Epidermal melanocyte (primary cell): Measurements from ENCODE around the gene NKX6-2.
"Not testable (repeated sequence)": the region's sequence is repeated elsewhere in the genome, so short reads cannot be mapped to it uniquely, and the experiment has no call there.

Experiments used
- DNase-seq: peaks from one replicate; pipeline ENCODE4 v3.0.0; 2011; ENCODE audit warnings: low spot score; ENCODE audit not compliant: insufficient read length

The NKX6-2 gene

DNA sequence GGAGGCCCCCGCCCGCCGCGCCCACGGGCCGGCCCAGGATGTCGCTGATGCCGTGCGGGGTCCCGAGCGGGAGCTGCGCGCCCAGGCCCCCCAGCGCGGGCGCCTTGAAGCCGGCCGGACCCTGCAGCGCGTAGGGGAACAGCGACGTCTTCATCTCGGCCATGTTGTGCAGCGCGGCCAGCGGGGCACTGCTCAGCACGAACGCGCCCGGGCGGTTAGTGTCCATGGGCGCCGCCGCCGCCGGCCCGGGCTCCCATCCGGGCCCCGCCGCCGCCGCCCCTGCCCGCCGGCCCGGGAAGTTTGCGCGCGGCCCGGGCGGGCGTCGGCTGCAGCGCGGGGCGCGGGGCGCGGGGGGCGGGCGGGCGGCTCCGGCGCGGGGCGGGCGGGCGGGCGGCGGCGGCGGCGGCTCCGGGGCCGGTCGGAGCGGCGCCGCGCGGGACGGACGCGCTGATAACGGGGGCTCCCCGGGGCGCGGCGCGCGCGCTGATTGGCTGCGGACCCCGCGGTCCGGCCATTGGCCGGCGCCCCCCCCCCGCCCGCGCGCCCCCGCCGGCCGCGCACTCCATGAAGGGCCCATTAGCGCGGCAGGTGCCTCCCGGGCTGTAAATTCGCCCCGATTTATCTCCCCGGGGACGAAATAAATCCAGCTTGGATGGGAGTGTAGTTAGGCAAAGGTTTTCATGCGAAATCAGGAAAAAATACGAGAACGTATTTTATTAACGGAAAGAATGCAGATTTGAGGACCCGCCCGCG lies at the start of gene NKX6-2:
Gene NKX6-2 (minus strand): TSS at position 425 of the 753 bp plus-strand sequence. CDS start 199 bp downstream, at position 226.
- DNase-seq: no peak

DNA sequence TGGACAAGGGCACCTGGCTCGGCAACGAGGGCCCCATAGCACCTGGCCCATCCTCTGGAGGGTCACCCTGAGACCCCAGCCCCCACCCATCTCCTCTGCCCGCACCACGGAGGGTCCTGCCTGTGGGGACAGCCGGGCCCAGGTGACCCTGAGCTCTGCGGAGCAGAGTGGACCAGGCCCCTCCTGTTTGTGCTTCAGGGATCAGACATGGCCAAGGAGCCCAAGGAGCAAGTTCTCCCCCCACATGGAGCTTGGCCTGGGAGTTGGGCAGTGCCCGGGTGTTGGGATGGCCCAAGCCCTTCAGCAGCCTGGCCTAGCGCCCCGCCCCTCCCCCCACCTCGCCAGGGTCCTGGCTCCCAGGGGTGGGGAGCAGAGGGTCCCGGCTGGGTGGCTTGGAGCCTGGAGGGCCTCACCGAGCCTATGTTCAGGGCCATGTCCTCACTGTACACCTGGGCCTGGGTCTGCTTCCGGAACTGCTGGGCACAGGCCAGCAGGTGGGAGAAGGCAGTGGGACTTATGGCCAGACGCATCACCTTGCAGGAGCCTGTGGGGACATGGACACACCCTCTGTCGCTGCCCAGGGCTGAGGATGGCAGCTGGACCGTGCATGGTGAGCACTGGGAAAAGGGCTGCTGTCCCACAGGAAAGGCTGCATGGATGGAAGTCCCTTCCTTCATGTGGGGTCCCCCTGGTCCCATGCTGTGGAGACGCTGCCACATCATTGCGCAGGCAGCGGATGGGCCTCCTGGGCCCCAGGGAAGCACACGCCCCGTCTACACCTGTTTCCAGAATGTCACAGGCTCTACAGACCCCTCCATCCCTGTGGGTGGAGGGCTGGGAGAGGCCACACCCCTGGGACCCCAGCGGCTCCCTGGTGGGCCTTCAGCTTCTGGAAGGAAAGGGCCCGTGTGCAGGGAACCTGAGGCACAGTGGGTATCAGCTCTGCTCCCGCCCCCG lies 49.2 kb upstream of the NKX6-2 start:
- DNase-seq: no peak

DNA sequence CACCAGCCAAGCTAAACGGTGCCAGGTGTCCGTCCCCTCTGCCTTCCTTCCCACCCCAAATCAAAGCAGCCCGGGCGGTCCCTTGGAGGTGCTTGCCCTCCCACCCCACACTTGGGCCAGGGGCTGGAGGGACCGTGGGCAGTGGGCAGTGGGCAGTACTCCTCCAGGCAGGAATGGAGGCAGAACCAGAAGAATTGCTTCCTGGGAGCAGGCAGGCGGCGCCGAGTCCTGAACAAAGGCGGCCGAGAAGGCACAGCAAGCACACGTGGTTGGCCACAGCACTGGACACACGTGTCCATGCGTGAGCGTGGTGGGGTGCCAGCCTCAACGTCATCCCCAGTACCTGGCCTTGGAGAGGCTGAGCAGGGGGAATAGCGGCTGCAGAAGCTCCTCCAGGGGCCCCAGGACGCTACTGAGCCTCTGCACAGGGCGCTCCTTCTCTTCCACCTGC lies 48.4 kb upstream of the NKX6-2 start:
- DNase-seq: no peak

DNA sequence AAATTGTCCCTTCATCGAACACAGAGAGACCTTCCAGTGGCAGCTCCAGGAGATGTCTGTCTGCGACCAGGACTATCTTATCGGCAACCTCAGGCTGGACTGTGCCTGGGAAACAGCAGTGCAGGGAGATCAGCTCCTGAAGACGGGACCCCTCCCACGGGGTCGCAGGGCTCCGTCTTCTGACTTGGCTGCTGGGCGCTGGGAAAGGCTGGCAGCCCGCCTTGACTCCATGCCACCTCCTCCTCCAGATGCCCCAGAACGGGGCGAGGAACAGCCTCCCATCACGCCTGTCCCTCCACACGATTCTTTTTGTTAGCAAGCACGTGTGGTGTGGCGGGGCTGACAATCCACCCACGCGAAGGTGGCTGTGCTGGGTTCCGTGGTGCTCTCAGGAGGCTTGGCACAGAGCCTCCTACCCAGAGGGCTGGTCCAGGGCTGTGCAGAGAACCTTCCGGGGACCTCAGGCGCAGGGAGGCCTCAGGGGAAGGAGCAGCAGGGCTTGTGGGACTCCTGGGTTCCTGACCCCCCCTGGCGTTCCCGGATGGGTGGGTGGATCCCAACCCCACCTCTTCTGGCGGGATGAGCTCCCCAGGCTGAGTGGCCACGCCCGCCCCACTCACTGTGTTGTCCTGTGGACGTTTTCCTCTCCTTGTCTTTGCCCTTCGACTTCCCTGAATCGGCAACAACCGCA lies 47.6 kb upstream of the NKX6-2 start:
- DNase-seq: no peak

DNA sequence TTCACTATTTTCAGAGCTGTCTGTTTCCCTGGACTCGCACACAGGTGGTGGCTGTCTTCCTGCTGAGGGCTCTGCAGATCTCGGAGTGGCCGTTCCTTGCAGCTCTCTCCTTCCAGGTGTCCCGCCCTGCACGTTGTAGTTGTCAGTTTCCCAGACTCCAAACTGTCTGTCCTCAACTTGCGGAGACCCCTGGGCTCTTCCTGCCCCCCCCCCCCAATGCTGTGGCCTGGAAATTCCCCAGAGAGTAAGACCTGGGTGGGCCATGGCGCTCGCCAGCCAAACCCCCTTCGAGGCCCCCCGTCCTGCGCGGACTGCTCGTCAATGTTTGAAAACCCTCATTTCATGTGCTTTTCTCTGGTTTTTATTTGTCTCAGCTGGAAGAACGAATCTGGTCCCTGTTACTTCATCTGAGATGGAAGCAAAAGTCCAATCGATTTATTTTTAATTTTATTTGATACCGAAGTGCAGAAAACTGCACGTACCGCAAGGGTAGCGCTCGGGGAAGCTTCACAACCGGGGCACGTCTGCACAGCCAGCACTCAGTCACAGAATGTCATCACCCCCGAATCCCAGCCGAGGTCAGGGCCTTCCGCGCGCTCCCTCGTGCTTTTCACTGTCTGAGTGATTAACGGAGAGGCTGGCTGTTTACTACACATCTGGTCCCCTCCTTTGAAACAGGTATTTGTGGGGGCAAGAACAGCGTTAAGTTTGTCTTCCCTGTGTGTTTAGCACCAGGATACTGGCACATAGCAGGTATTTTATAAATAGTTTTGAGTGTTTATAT lies 46.4 kb upstream of the NKX6-2 start:
- DNase-seq: no peak

DNA sequence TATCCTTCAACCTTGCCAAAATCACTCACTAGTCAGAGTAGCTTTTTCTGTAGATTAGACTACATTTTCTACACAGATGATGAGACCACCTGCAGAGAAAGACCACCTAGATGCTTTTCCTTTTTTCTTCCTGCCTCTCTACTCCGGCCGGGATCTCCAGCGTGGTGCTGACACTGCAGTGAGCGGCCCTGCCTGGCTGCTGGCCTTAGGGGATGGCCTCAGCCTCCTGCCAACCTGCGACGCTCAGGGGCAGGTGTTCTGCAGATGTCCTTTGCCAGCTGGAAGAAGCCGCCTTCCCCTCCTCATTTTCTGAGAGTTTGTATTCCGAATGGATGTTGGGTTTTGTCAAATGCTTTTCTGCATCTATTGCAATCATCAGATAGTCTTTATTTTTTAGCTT lies 43.5 kb upstream of the NKX6-2 start:
- no peak for DNase-seq

DNA sequence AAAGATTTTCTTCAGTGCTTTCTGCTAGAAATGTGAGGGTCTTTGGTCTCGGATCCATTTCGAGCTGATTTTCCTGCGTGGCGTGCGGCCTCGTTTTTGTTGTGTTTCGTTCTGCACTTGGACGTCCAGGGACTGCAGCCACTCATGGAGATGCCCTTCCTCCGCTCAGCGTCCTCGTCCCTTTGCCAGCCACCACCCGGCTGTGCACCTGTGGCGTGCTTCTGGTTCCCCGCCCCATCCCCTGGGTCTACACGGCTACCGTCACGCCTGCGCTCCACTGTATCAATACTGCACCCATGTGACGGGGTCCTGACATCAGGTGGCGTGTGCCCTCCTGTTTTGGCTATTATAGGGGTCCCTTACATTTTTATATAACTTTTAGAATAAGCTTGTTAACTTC lies 42.7 kb upstream of the NKX6-2 start:
- DNase-seq: no peak

DNA sequence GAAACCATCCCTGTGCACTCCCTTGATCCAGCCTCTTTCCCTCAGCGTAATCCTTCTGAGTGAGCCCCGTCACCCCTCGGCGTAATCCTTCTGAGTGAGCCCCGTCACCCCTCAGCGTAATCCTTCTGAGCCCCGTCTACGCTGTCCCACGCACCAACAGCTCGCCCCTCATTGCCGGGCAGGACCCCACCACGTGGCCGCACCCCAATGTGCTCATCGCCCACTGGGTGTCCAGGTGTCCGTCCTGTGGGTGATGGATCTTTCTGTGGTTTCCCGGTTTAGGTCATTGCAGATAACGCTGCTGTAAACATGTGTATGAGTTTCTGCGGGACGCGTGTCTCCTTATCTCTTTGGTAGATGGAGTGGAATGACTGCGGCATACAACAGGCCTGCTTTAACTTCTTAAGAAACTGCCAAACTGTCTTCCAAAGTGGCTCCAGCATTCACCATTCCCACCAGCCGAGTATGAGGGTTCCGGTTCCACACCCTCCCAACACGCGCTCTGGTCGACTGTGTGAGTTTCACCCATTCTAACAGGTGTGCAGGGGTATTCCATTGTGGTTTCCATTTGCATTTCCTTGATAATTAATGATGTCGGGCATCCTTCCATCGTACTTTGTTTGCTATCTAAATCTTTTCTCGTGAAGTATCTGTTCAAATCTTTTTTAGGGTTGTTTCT lies 42.1 kb upstream of the NKX6-2 start:
- DNase-seq: no peak

DNA sequence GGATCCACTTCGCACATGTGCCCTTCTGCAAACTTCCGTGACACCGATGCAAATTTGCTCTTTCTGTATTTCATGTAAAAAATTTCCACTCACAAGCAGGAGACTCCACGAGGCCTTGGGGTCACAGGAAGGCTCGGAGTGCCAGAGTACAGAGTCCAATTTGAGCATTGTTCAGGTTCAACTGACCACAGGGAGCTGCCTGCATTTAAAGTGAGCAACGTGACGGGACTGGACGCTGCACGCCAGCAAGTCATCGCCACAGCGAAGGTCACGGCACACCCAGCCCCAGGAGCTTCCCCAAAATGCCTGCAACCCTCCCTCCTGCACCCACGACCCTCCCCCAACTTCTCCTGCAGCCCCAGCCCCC lies 41.5 kb upstream of the NKX6-2 start:
- no peak for DNase-seq

DNA sequence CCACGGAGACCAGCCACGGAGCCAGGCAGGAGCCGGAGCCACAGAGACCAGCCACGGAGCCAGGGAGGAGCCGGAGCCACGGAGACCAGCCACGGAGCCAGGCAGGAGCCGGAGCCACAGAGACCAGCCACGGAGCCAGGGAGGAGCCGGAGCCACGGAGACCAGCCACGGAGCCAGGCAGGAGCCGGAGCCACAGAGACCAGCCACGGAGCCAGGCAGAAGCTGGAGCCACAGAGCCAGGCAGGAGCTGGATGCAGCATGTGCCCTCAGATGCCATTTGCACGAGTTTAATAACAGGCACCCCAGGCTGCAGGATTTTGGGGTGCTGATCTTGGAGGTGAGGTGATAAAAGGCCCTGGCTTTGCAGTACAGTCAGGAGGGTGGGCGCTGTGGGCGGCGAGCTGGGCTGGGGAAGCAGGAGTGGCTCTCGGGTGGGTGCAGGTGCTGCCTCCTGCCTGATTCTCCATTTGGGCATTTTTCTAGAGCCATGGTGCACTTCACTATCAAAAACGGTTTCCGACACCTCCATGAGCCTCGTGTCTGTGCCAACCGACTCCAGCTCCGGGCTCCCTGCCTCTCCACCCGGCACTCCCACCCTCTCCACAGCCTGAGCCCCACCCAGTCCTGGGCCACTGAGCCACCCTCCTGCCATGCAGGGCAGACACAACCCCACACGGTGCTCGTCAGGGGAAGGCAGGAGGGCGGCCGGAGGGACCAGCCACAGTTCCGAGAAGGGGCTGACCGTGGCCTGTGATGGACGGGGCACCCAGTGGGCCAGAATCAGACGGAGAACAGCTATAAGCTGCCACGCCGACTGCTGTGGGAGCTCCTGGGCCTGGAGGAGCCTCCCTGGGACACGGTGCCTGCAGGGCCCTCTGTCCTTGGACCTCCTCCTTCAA lies 40.8 kb upstream of the NKX6-2 start:
- no peak for DNase-seq

DNA sequence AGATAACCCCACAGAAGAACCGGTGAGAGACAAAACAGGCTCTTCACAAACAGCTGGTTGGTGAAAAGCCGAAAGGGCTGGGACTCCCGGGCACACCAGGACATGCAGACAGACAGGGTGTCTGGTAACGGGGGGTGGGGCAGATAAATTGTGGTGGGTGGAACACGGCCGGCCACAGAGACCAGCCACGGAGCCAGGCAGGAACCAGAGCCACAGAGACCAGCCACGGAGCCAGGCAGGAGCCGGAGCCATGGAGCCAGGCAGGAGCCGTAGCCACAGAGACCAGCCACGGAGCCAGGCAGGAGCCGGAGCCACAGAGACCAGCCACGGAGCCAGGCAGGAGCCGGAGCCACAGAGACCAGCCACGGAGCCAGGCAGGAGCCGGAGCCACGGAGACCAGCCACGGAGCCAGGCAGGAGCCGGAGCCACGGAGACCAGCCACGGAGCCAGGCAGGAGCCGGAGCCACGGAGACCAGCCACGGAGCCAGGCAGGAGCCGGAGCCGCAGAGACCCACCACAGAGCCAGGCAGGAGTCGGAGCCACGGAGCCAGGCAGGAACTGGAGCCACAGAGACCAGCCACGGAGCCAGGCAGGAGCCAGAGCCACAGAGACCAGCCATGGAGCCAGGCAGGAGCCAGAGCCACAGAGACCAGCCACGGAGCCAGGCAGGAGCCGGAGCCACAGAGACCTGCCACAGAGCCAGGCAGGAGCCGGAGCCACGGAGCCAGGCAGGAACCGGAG lies 40.0 kb upstream of the NKX6-2 start:
- DNase-seq: not testable (repeated sequence)

DNA sequence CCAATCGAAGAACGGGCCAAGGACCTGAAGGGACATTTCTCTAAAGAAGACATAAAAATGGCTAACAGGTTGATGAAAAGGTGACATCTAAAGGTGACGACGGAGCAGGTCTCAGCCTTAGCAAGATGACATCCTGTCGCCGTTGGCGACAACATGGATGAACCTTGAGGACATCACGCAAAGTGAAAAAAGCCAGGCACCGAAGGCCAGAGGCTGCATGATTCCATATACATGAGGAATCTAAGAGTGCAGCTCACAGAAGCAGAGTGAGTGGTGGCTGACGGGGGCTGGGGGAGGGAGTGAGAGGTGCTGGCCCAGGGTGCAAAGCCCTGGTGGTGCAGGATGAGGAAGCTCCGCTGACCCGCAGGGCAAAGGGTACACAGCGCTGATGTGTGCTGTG lies 34.1 kb upstream of the NKX6-2 start:
- no peak for DNase-seq

DNA sequence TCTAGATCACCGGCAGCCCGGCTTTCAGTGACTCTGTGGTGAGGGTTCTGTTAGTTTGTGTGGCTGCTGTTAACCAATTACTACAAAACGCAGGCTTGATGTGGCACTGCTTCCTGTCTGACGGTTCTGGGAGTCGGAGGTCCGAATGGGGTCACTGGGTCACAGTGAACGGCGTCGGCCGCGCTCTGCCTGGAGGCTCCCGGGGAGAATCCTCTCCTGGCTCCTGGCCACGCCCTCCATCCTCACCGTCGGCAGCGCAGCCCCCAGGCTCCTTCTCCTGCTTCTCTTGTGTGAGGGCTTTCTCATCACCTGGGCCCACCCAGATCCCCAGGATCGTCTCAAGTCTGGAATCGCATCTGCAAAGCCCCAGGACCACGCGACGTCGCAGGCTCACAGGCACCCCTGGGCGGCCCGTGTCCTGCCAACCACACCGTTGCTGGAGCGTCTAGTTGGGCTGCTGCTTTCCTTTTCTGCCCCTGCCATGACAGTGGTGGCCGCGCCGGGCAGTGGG lies 31.8 kb upstream of the NKX6-2 start:
- no peak for DNase-seq

DNA sequence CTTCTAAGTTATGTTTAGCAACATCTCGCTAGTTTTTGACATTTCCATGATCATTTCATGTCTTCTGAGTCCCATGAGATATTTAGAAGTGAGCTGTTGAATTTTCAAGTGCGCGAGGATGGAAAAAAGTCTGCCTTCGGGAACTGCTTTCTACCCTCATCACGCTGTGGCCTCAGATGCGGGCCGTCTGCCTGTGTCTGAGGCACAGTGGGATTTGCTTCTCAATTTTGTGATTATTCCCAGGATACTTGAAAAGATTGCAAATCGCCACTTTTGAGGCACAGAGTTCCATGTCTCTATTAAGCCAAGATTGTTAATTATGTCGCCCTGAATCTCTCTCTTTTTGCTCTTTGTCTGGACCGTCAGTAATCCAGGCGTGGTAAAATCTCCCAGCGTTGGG lies 30.8 kb upstream of the NKX6-2 start:
- DNase-seq: no peak

DNA sequence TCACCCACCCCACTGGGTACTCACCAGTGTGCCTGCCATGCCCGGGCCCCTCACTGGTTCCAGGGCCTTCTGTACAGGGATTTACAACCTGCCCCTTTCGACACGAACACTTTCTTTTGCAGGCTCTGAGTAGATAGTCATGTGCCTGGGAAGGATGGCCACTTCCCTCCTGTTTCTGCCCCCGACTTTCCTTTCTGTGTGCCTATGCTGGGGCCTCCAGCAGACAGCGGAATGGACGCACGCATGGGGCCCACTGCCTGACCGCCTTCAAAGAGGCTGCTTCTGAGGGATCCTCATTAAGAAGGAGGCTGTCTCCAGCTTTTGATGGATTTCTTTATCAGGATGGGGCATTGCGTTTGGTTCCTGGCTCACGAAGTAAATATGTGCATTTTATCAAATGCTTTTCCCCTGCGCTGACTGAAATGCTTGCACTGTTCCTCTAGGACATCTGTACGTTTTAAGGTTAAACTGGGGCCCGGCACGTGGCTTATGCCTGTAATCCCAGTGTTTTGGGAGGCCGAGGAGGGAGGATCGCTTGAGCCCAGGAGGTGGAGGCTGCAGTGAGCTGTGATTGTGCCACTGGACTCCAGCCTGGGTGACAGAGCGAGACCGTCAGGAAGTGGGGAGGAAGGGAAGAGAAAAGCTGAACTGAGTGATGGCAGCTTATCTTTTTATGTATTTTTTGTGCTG lies 29.4 kb upstream of the NKX6-2 start:
- DNase-seq: no peak

DNA sequence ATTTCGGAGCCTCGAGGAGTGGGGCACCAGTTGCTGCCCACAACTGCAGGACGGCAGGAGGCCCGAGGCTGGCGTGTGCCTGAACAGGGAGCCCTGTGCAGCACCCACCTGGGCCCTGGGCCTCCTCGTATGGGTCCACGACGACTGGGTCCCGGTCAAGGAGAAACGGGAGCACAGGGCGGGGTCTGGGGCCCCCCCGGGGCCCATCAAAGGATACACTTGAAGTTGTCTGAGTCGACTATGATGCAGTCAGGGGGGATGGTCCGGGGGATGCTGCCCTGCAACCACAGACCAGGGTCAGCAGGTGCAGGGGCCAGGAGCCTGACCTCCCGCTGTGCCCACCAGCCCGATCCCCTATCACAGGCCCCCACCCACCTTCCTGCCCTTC lies 28.5 kb upstream of the NKX6-2 start:
- no peak for DNase-seq

DNA sequence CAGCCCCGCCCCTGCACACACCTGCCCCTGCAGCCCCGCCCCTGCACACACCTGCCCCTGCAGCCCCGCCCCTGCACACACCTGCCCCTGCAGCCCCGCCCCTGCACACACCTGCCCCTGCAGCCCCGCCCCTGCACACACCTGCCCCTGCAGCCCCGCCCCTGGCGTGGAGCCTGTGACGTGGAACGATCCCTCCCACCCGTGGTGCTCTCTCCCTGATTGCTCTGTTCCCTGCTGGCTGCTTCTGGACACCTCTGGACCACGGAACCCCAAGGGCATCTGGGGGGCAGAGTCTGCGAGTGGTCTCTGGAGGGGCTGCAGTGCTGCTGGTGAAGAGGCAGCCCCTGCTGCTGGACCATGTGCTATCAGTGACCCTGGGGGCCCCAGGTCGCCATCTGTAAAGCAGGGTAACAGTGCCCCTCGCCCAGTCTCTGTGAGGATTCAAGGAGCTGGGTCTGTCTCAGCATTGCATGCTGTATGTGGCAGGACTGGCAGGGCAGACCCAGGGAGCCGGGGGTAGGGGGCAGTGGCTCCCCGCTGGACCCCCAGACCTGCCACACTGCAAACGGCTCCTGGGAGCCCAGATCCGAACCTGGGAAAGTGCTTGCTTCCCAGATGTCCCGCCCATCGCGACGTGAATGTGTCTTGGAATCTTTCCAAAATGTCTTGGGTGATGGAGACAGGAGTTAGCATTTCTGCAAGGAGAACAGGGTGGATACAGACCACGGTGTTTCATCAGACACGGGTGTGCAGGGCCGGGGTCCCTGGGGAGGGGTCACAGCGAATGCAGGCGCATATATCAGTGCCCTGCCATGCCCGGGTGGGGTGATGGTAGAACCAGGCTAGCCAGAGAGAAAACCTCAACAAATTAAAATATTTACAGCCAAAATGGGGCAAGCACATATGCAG lies 27.9 kb upstream of the NKX6-2 start:
- no peak for DNase-seq
